Pancreas (tissue), 10 donors: ENCODE data around the gene MID1. TPM values are rescaled to one million over a fixed set of nuclear protein-coding genes. Genes with fewer than 3 reads are reported as not detected.

Source experiments
- ATAC-seq, 4 donors: fragments of 200-7000 bp; cut with Tn5 transposase; one replicate each; pipeline versions ENCODE4 v1.8.0 to v1.9.1; 2020; ENCODE audit warnings: mild to moderate bottlenecking in 4 of 4, moderate library complexity in 4 of 4
- DNase-seq, 6 donors: peaks; one replicate each; pipeline ENCODE4 v3.0.0-alpha.2; 2020
- FAIRE-seq: peaks from 2 replicates; lab custom pipeline; 2012; peaks lifted over from hg19 to GRCh38; lab: Jason Lieb, UNC
- H3K27ac ChIP-seq, 4 donors: fragments of 200-600 bp; sonication (generic); 1 replicate in 3 of 4; 2 replicates in 1 of 4; pipeline versions ENCODE4 v1.5.0 to v1.8.0; 2020
- H3K27me3 ChIP-seq, 4 donors: fragments of 200-600 bp; one replicate each; pipeline ENCODE4 v1.8.0; 2021
- H3K36me3 ChIP-seq, 3 donors: fragments of 200-600 bp; sonication (generic) in 1 of 3; one replicate each; pipeline versions ENCODE4 v1.5.0 to v1.8.0; 2020 to 2021
- H3K4me1 ChIP-seq, 3 donors: fragments of 200-600 bp; one replicate each; pipeline ENCODE4 v1.8.0; 2021
- H3K4me3 ChIP-seq, 4 donors: fragments of 200-600 bp; sonication (generic) in 2 of 4; one replicate each; pipeline versions ENCODE4 v1.5.0 to v1.8.0; 2020 to 2021
- H3K9me3 ChIP-seq, 4 donors: fragments of 200-600 bp; one replicate each; pipeline ENCODE4 v1.8.0; 2021
- WGBS, 2 donors: extraction: QIAGEN DNeasy Blood & Tissue Kit; methylation state at CpG; one replicate each; pipeline ENCODE4 v1.1.7; 2013; 5-methylcytosine and 5-hydroxymethylcytosine counted together
- intact Hi-C, 3 donors: fragments of 100-400 bp; cut with DNase I; formaldehyde crosslinking; loops; one replicate each; pipeline versions ENCODE4 v1.11.1 to v1.14.2; 2022
- polyA plus RNA-seq, 2 donors: library from polyadenylated mRNA; stranded (reverse); fragments of 200-250 nt; gene quantifications; one replicate each; pipeline ENCODE4 v1.2.3, GENCODE V29; 2013
- total RNA-seq, 6 donors: library from RNA; stranded (reverse); fragmentation: NEBNext Ultra II Directional in 4 of 6; extraction: Animal tissue kit (Norgen Biotek cat#: 25700) in 4 of 6; gene quantifications; one replicate each; pipeline versions ENCODE4 v1.2.1 to v1.2.4, GENCODE V29; 2021 to 2023
- TF ChIP-seq, protein P1 (sequence below), 4 donors: fragments of 200-600 bp; sonication (generic) in 3 of 4; IDR thresholded peaks; one replicate each; pipeline versions ENCODE4 v1.5.0 to v1.8.0; 2021; ENCODE audit warnings: antibody characterized with exemption in 4 of 4
- donor health status: healthy with polysubstance abuse.
- donor health status: DM: no; HTN: no; CAD: no; lungs with moderate emphysema.
- donor health status: DM: no; HTN: no; CAD: no.
- donor health status: control.
- donor health status: control.
- donor health status: Bipolar disorder and iron deficiency.
- donor health status: DM: yes; HTN: yes; CAD: no.
- donor health status: DM: no; HTN: no; CAD: no.
- donor health status: DM: no; HTN: no; CAD: no.
- donor health status: DM: yes; HTN: yes; CAD: no.

MID1 gene
- total and polyA plus RNA-seq, 8 donors, result 3.3 to 19.2 (median 5.1) TPM

- H3K9me3 ChIP-seq, result no peaks in the 10 kb centered on the region
- no peak for FAIRE-seq
- no peak for ATAC-seq
- H3K4me3 ChIP-seq, result no peak overlapping the region
- H3K4me1 ChIP-seq, result peaks cover 0 to 4% (median 0%) of the 10 kb centered on the region in 3 donors
- DNase-seq, result no peak
- intact Hi-C loops, result no loop called here
- no peaks in the 10 kb centered on the region for H3K27me3 ChIP-seq
- H3K27ac ChIP-seq, result no peak overlapping the region
- WGBS, 2 donors, result 71 to 92% methylated on average over 3 of the region's 3 CpGs
- TF ChIP-seq, protein P1, sequence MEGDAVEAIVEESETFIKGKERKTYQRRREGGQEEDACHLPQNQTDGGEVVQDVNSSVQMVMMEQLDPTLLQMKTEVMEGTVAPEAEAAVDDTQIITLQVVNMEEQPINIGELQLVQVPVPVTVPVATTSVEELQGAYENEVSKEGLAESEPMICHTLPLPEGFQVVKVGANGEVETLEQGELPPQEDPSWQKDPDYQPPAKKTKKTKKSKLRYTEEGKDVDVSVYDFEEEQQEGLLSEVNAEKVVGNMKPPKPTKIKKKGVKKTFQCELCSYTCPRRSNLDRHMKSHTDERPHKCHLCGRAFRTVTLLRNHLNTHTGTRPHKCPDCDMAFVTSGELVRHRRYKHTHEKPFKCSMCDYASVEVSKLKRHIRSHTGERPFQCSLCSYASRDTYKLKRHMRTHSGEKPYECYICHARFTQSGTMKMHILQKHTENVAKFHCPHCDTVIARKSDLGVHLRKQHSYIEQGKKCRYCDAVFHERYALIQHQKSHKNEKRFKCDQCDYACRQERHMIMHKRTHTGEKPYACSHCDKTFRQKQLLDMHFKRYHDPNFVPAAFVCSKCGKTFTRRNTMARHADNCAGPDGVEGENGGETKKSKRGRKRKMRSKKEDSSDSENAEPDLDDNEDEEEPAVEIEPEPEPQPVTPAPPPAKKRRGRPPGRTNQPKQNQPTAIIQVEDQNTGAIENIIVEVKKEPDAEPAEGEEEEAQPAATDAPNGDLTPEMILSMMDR (IDR thresholded peaks at IDR 0.05), result no peak
- no peaks in the 10 kb centered on the region for H3K36me3 ChIP-seq
These were observed 149.0 kb downstream of the MID1 start for GRCh38 chrX:10471418-10471817.

DNA sequence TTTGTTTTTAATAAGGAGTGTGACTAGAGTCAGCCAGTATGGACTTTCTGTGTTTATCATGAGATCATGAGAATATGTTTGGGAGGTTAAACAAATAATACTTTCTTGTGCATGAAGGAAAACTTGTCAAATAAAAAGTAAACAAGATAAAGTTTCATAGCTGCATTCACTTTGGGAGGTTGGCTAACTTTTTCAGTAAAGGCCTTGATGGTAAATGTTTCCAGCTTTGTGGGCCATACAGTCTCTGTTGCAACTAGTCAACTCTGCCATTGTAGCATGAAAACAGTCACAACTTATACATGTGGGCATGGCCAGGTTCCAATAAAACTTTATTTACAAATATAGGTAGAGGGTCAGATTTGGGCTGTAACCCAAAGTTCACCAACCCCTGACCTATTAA is 150.4 kb downstream of the MID1 start:
- no peaks in the 10 kb centered on the region for H3K27me3 ChIP-seq
- no peaks in the 10 kb centered on the region for H3K9me3 ChIP-seq
- no peak overlapping the region for H3K4me3 ChIP-seq
- H3K36me3 ChIP-seq, result no peaks in the 10 kb centered on the region
- ATAC-seq, result peak in 1 of 4 donors; percentile 60
- TF ChIP-seq, protein P1 (IDR thresholded peaks at IDR 0.05), result no peak
- H3K27ac ChIP-seq, result no peak overlapping the region
- intact Hi-C loops, result no loop called here
- FAIRE-seq, result no peak
- no peak for DNase-seq
- peaks cover 0 to 4% (median 0%) of the 10 kb centered on the region in 3 donors for H3K4me1 ChIP-seq

- Histone ChIP-seq H3K4me1 (no peaks in the 10 kb centered on the region), H3K4me3 (no peak overlapping the region), H3K27me3 (no peaks in the 10 kb centered on the region), H3K27ac (no peak overlapping the region), H3K36me3 (no peaks in the 10 kb centered on the region), H3K9me3 (no peaks in the 10 kb centered on the region)
- 73 to 82% methylated on average over 3 of the region's 3 CpGs for WGBS, 2 donors
- FAIRE-seq, result no peak
- TF ChIP-seq, protein P1 (IDR thresholded peaks at IDR 0.05), result no peak
- intact Hi-C loops, result no loop called here
- DNase-seq, result no peak
- ATAC-seq, result no peak
These were observed 152.6 kb downstream of the MID1 start for GRCh38 chrX:10467793-10468192.

DNA sequence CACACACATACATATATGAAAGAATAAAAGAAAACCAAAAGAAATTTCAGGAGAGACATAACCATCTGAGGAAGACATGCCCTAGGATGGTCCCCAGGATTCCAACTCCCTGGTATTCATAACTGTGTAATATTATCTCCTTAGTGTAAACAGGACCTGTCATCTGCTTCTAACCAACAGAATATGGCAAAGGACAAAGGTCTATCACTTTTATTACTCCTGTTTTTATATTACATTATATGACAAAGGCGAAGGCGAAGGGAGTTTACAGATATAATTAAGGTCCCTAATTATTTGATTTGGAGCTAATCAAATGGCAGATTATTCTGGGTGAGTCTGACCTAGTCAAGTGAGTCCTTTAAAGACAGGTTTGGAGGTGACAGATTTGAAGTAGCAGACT is 155.1 kb downstream of the MID1 start:
- FAIRE-seq (no peak), ATAC-seq (no peak), DNase-seq (no peak)
- TF ChIP-seq, protein P1 (IDR thresholded peaks at IDR 0.05), result no peak
- no peaks in the 10 kb centered on the region for H3K9me3 ChIP-seq
- H3K4me1 ChIP-seq, result no peaks in the 10 kb centered on the region
- H3K27me3 ChIP-seq, result no peaks in the 10 kb centered on the region
- H3K4me3 ChIP-seq, result no peak overlapping the region
- no peaks in the 10 kb centered on the region for H3K36me3 ChIP-seq
- WGBS, 2 donors, result 93 to 97% methylated on average over 2 of the region's 2 CpGs
- intact Hi-C loops, result no loop called here
- no peak overlapping the region for H3K27ac ChIP-seq

DNA sequence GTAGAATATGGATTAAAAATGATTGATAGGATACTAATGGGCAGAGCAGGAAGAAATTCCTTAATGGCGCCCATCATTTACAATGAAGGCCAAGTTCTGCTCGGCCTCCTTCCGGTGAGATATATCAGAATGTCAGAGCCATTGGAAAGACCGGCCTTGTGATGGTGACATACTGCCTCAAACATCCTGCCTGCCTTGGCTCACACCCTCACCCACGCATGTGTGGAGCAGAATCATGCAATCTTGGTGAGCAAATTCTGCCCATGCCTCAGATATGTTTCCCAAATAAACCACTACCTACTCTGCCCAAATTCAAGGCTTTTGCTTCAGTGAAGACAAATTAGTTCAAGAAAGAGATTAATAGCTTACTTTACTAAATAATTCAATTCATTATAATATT is 163.3 kb downstream of the MID1 start:
- Histone ChIP-seq H3K36me3 (no peaks in the 10 kb centered on the region), H3K4me1 (no peaks in the 10 kb centered on the region), H3K9me3 (no peaks in the 10 kb centered on the region), H3K4me3 (no peak overlapping the region), H3K27me3 (no peaks in the 10 kb centered on the region), H3K27ac (no peak overlapping the region)
- WGBS, 2 donors, result 84 to 86% methylated on average over 5 of the region's 5 CpGs
- ATAC-seq (no peak), DNase-seq (no peak), FAIRE-seq (no peak)
- intact Hi-C loops, result no loop called here
- TF ChIP-seq, protein P1 (IDR thresholded peaks at IDR 0.05), result no peak
